Activated B cell treated with CpG ODN at 0.5 μM for 24 hours (primary cell): ENCODE results near the gene PCBP2. TPM values are rescaled to one million over a fixed set of nuclear protein-coding genes. Genes with fewer than 3 reads are reported as not detected.
A peak's percentile ranks its signal among the peaks of the same experiment; 100 is the strongest.

Experiments
- ATAC-seq: fragments of 200-7000 bp; cut with Tn5 transposase; one replicate; pipeline ENCODE4 v1.10.0; 2021; ENCODE audit warnings: low read depth, mild to moderate bottlenecking, moderate library complexity
- CTCF ChIA-PET: fragments of 350-600 bp; sonication (Branson Sonifier 250); formaldehyde crosslinking; loops from one replicate; lab custom pipeline; 2021; ENCODE audit warnings: antibody characterized with exemption; lab: Charles Lee
- POLR2A ChIA-PET: fragments of 350-600 bp; sonication (Branson Sonifier 250); formaldehyde crosslinking; loops from one replicate; lab custom pipeline; 2021; ENCODE audit warnings: antibody characterized with exemption; lab: Charles Lee
- DNase-seq: peaks from one replicate; pipeline ENCODE4 v3.0.0; 2022
- H3K27ac Mint-ChIP-seq: one replicate; pipeline ENCODE4 v1.8.0; 2020; ENCODE audit warnings: mixed read lengths
- H3K27me3 Mint-ChIP-seq: one replicate; pipeline ENCODE4 v1.8.0; 2021; ENCODE audit warnings: mixed read lengths
- H3K36me3 Mint-ChIP-seq: one replicate; pipeline ENCODE4 v1.8.0; 2021; ENCODE audit warnings: low read depth, mixed read lengths
- H3K4me1 Mint-ChIP-seq: one replicate; pipeline ENCODE4 v1.8.0; 2021; ENCODE audit warnings: mixed read lengths
- H3K4me3 Mint-ChIP-seq: one replicate; pipeline ENCODE4 v1.8.0; 2020; ENCODE audit warnings: mild to moderate bottlenecking, mixed read lengths
- H3K9me3 Mint-ChIP-seq: one replicate; pipeline ENCODE4 v1.8.0; 2020; ENCODE audit warnings: mixed read lengths
- CTCF ChIP-seq: fragments of 200-600 bp; IDR thresholded peaks from one replicate; pipeline ENCODE4 v1.8.0; 2022; ENCODE audit warnings: antibody characterized with exemption, mild to moderate bottlenecking
- intact Hi-C: fragments of 100-400 bp; cut with micrococcal nuclease; formaldehyde crosslinking; loops from one replicate; pipeline ENCODE4 v1.15.1; 2024
- total RNA-seq: library from RNA; stranded (reverse); gene quantifications from 2 replicates; pipeline ENCODE4 v1.2.3, GENCODE V29; 2022

The PCBP2 gene
- total RNA-seq, 1 donor from 2014 or later = 853 TPM

- no peak for ATAC-seq
- H3K27ac Mint-ChIP-seq = peak within 1 kb of the TSS; percentile 96
- peak within 1 kb of the TSS; percentile 92 for H3K4me3 Mint-ChIP-seq
- no peaks in the 10 kb centered on the region for H3K27me3 Mint-ChIP-seq
- POLR2A ChIA-PET = interaction anchor here (0.6 to 3.2 kb wide), 9 partner anchors 9 to 494 kb away, joined by 4 to 53 read pairs (median 10); partner anchors contain the start of genes EIF4B, PFDN5 and SP1
- intact Hi-C loops = loop anchor here (1.0 to 10.0 kb wide), 7 partner anchors 48 to 455 kb away; partner anchors contain the start of genes CSAD, PFDN5, PRR13 and ZNF740
- CTCF ChIA-PET = no interaction called here
- peaks cover 36% of the 10 kb centered on the region for H3K4me1 Mint-ChIP-seq
- H3K9me3 Mint-ChIP-seq = no peaks in the 10 kb centered on the region
- TF ChIP-seq CTCF = no peak
- peak; percentile 57 for DNase-seq
- peaks cover 9% of the 10 kb centered on the region for H3K36me3 Mint-ChIP-seq
Observed at GRCh38 chr12:53499266-53500141, 47.6 kb downstream of the PCBP2 start, which contains the start of gene MAP3K12. TSS of gene MAP3K12 (minus strand) at chr12:53499458. CDS start at chr12:53487391, 12,067 bp downstream.

DNA sequence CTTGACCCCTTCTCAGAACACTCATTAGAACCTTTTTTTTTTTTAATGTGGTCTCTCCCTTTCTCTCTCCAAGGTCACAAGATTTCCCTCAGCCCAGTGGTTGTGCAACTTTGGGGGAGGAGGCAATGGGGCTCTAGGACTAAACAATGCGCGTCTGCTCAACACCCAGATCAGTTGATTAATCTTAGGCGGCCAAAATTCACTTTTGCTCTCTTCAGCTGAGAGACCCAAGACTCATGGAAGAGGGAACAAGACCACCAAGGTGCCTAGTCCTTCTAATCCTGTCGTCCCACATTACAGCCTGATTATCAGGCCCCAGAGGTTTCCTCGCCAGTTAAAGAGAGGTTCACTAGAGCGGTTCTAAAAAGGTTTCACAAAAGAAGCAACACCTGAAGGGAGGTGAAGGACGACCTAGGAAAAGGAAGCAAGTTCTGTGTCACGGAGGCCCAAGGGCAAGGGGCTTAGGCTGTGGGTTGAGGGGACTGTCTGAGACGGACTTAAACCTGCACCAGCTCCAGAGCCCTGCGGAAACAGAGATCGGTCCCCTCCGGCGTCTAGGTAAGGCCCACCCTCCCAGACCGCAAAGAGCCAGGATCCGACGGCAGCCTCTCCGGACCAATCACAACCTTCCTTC, 48.4 kb downstream of the PCBP2 start:
- no peak for DNase-seq
- ChIA-PET POLR2A (interaction anchor here (0.6 to 3.2 kb wide), 39 partner anchors 9 to 780 kb away, joined by 3 to 53 read pairs (median 7); partner anchors contain the start of genes AAAS, ATP5MC2, CBX5 and CSAD), CTCF (interaction anchor here (0.7 to 1.5 kb wide), 4 partner anchors 9 to 179 kb away, joined by 3 to 7 read pairs (median 4); partner anchors contain the start of gene AAAS)
- intact Hi-C loops = loop anchor here (1.0 to 10.0 kb wide), 7 partner anchors 49 to 455 kb away; partner anchors contain the start of genes CSAD, PFDN5, PRR13 and ZNF740
- no peak for ATAC-seq
- Mint-ChIP-seq H3K9me3 (no peaks in the 10 kb centered on the region), H3K36me3 (peaks cover 15% of the 10 kb centered on the region), H3K4me1 (peaks cover 36% of the 10 kb centered on the region), H3K4me3 (peak overlapping the region; percentile 92), H3K27me3 (no peaks in the 10 kb centered on the region), H3K27ac (peak overlapping the region; percentile 96)
- no peak for TF ChIP-seq CTCF

GRCh38 chr12:53500776-53501614, 49.1 kb downstream of the PCBP2 start, which contains the start of gene TARBP2:
TSS of gene TARBP2 (plus strand) at chr12:53501283. CDS start at chr12:53501409, 126 bp downstream.
- Mint-ChIP-seq H3K4me1 (peaks cover 36% of the 10 kb centered on the region), H3K27ac (peak within 1 kb of the TSS; percentile 96), H3K4me3 (peak within 1 kb of the TSS; percentile 92), H3K27me3 (no peaks in the 10 kb centered on the region), H3K9me3 (no peaks in the 10 kb centered on the region), H3K36me3 (peaks cover 22% of the 10 kb centered on the region)
- POLR2A ChIA-PET = interaction anchor here (0.5 to 3.2 kb wide), 44 partner anchors 7 to 1463 kb away, joined by 3 to 53 read pairs (median 6); partner anchors contain the start of genes AAAS, ATP5MC2, CBX5 and CSAD
- no peak for TF ChIP-seq CTCF
- intact Hi-C loops = loop anchor here (1.0 to 10.0 kb wide), 12 partner anchors 8 to 456 kb away; partner anchors contain the start of genes AAAS, ATF7, CALCOCO1 and CSAD
- CTCF ChIA-PET = interaction anchor here (0.6 to 1.5 kb wide), 5 partner anchors 8 to 180 kb away, joined by 3 to 7 read pairs (median 3); partner anchors contain the start of gene AAAS
- peak; percentile 81 for ATAC-seq
- peak; percentile 94 for DNase-seq

DNA sequence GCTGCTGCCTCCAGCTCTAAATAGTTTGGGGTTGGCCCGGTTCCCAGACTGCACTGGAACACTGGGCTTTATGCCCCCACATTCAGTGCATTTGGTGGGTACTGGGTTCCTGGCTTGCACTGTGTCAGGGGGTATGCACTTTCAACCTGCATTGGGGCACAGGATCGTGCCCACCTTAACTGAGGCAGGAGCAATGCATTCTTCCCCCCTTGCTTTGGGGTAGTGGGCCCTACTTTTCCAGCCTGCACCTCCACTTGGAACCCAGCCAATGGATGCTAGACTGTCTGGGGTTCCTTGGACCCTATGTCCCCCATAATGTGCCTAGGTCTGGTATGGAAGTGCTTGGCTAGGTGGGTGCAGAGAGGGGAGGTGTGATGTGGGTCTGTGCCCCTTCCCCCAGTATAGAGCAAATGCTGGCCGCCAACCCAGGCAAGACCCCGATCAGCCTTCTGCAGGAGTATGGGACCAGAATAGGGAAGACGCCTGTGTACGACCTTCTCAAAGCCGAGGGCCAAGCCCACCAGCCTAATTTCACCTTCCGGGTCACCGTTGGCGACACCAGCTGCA, 49.8 kb downstream of the PCBP2 start:
- no peaks in the 10 kb centered on the region for H3K9me3 Mint-ChIP-seq
- DNase-seq = no peak
- ChIA-PET POLR2A (interaction anchor here (0.5 to 3.2 kb wide), 36 partner anchors 7 to 1464 kb away, joined by 3 to 53 read pairs (median 7); partner anchors contain the start of genes AAAS, ATP5MC2, CBX5 and CSAD), CTCF (interaction anchor here (0.6 to 1.5 kb wide), 4 partner anchors 44 to 181 kb away, joined by 3 to 7 read pairs (median 4); partner anchors contain the start of gene AAAS)
- intact Hi-C loops = loop anchor here (1.0 to 10.0 kb wide), 7 partner anchors 8 to 457 kb away; partner anchors contain the start of genes AAAS, ATF7 and CALCOCO1
- peak overlapping the region; percentile 92 for H3K4me3 Mint-ChIP-seq
- H3K27ac Mint-ChIP-seq = peak overlapping the region; percentile 96
- no peak for TF ChIP-seq CTCF
- H3K27me3 Mint-ChIP-seq = no peaks in the 10 kb centered on the region
- peaks cover 36% of the 10 kb centered on the region for H3K4me1 Mint-ChIP-seq
- peaks cover 27% of the 10 kb centered on the region for H3K36me3 Mint-ChIP-seq
- no peak for ATAC-seq
